Aorta (tissue), 5 donors: ENCODE data around the gene NDUFB6. TPM values are rescaled to one million over a fixed set of nuclear protein-coding genes. Genes with fewer than 3 reads are reported as not detected.
A peak's percentile ranks its signal among the peaks of the same experiment; 100 is the strongest.
"Not testable (repeated sequence)": the region's sequence is repeated elsewhere in the genome, so short reads cannot be mapped to it uniquely, and the experiment has no call there.

Source experiments
- ATAC-seq: fragments of 200-7000 bp; cut with Tn5 transposase; one replicate; pipeline ENCODE4 v1.9.1; 2022; ENCODE audit warnings: moderate library complexity; ENCODE audit not compliant: low FRiP score
- DNase-seq, 2 donors: peaks; one replicate each; pipeline ENCODE4 v3.0.0-alpha.2; 2020
- H3K27ac ChIP-seq, 2 donors: one replicate each; pipeline ENCODE4 v1.5.1; 2013; ENCODE audit warnings: low read length in 2 of 2, mild to moderate bottlenecking in 2 of 2, moderate library complexity in 2 of 2, control low read depth in 1 of 2, inconsistent platforms in 1 of 2, low read depth in 1 of 2
- H3K27me3 ChIP-seq, 2 donors: one replicate each; pipeline ENCODE4 v1.6.1; 2013; ENCODE audit warnings: control low read depth in 1 of 2, low read length in 1 of 2, mild to moderate bottlenecking in 1 of 2, moderate library complexity in 1 of 2; ENCODE audit not compliant: insufficient read depth in 2 of 2, control insufficient read depth in 1 of 2
- H3K36me3 ChIP-seq, 2 donors: one replicate each; pipeline ENCODE4 v1.6.1; 2013; ENCODE audit warnings: control low read depth in 1 of 2, low read length in 1 of 2, mild to moderate bottlenecking in 1 of 2; ENCODE audit not compliant: insufficient read depth in 2 of 2, control insufficient read depth in 1 of 2
- H3K4me1 ChIP-seq, 2 donors: one replicate each; pipeline ENCODE4 v1.6.1; 2013; ENCODE audit warnings: low read length in 2 of 2, control low read depth in 1 of 2, mild to moderate bottlenecking in 1 of 2, moderate library complexity in 1 of 2; ENCODE audit not compliant: insufficient read depth in 2 of 2, control insufficient read depth in 1 of 2
- H3K4me3 ChIP-seq, 2 donors: one replicate each; pipeline ENCODE4 v1.5.1; 2013; ENCODE audit warnings: low read length in 2 of 2, control low read depth in 1 of 2, mild to moderate bottlenecking in 1 of 2
- H3K9me3 ChIP-seq: one replicate; pipeline ENCODE4 v1.6.1; 2013; ENCODE audit warnings: mild to moderate bottlenecking, low read length; ENCODE audit not compliant: control insufficient read depth
- WGBS, 2 donors: extraction: QIAGEN DNeasy Blood & Tissue Kit; methylation state at CpG; one replicate each; pipeline ENCODE4 v1.1.7; 2013; 5-methylcytosine and 5-hydroxymethylcytosine counted together
- intact Hi-C, 2 donors: fragments of 100-400 bp; cut with DNase I; formaldehyde crosslinking; loops; one replicate each; pipeline versions ENCODE4 v1.14.2 to v1.15.0; 2022
- polyA plus RNA-seq, 2 donors: library from polyadenylated mRNA; stranded (reverse); fragments of 200-250 nt; gene quantifications; one replicate each; pipeline ENCODE4 v1.2.3, GENCODE V29; 2013
- total RNA-seq, 2 donors: library from RNA; stranded (reverse); fragmentation: NEBNext Ultra II Directional; extraction: Animal tissue kit (Norgen Biotek cat#: 25700); gene quantifications; one replicate each; pipeline ENCODE4 v1.2.1, GENCODE V29; 2021
- donor health status: healthy with polysubstance abuse.
- donor health status: Bipolar disorder and iron deficiency.
- donor health status: DM: no; HTN: no; CAD: no.
- donor health status: DM: no; HTN: no; CAD: no.
- donor health status: DM: yes; HTN: yes; CAD: no.

Gene NDUFB6
- total and polyA plus RNA-seq, 4 donors: 29.5 to 55.2 (median 43.1) TPM

- Histone ChIP-seq H3K27ac (no peak overlapping the region), H3K9me3 (no peaks in the 10 kb centered on the region), H3K4me3 (no peak overlapping the region), H3K36me3 (no peaks in the 10 kb centered on the region), H3K27me3 (no peaks in the 10 kb centered on the region), H3K4me1 (no peaks in the 10 kb centered on the region)
- DNase-seq (no peak), ATAC-seq (no peak)
- WGBS, 2 donors: 89 to 91% methylated on average over 2 of the region's 2 CpGs
- intact Hi-C loops: no loop called here
These were observed 18.9 kb downstream of the NDUFB6 start for GRCh38 chr9:32554107-32554506.

GRCh38 chr9:32552172-32552872 lies 20.6 kb downstream of the NDUFB6 start, which contains the start of the genes SMIM27 and TOPORS:
Gene SMIM27 (plus strand): TSS chr9:32552327. CDS start chr9:32552435, 108 bp downstream.
Gene TOPORS (minus strand): TSS chr9:32552586. CDS start chr9:32552436, 150 bp downstream.
- Histone ChIP-seq H3K4me1 (no peaks in the 10 kb centered on the region), H3K27ac (peak within 1 kb of the TSS; percentile 89 to 90), H3K9me3 (no peaks in the 10 kb centered on the region), H3K36me3 (no peaks in the 10 kb centered on the region), H3K4me3 (peak within 1 kb of the TSS; percentile 84 to 85), H3K27me3 (no peaks in the 10 kb centered on the region)
- 0% methylated on average over 46 of the region's 46 CpGs for WGBS, 2 donors
- ATAC-seq (peak; percentile 97), DNase-seq (peak; percentile 96 to 97)
- intact Hi-C loops: no loop called here

- no peaks in the 10 kb centered on the region for H3K36me3 ChIP-seq
- intact Hi-C loops: loop anchor here in 1 of 2 donors (2.0 kb wide), 2 partner anchors 21 to 25 kb away; partner anchors contain the start of genes NDUFB6 and RIGI
- ATAC-seq (peak; percentile 55), DNase-seq (peak; percentile 49 to 77)
- no peaks in the 10 kb centered on the region for H3K9me3 ChIP-seq
- H3K27me3 ChIP-seq: no peaks in the 10 kb centered on the region
- 0% methylated on average over 36 of the region's 36 CpGs for WGBS, 2 donors
- H3K4me1 ChIP-seq: no peaks in the 10 kb centered on the region
- H3K4me3 ChIP-seq: peak overlapping the region; percentile 66 to 85
- peak overlapping the region; percentile 78 to 90 for H3K27ac ChIP-seq
These were observed 21.5 kb downstream of the NDUFB6 start for GRCh38 chr9:32551276-32552051.

GRCh38 chr9:32550562-32551275 lies 22.2 kb downstream of the NDUFB6 start:
- Histone ChIP-seq H3K27me3 (no peaks in the 10 kb centered on the region), H3K27ac (peak overlapping the region; percentile 71 to 90), H3K9me3 (no peaks in the 10 kb centered on the region), H3K4me3 (peak overlapping the region; percentile 66 to 85), H3K36me3 (no peaks in the 10 kb centered on the region), H3K4me1 (no peaks in the 10 kb centered on the region)
- WGBS, 2 donors: 0% methylated on average over 74 to 75 of the region's 75 CpGs
- intact Hi-C loops: loop anchor here in 1 of 2 donors (2.0 kb wide), 2 partner anchors 22 to 24 kb away; partner anchors contain the start of genes NDUFB6 and RIGI
- ATAC-seq: peak; percentile 94
- DNase-seq: peak; percentile 95 to 97

- peak overlapping the region; percentile 36 to 85 for H3K4me3 ChIP-seq
- H3K9me3 ChIP-seq: no peaks in the 10 kb centered on the region
- H3K36me3 ChIP-seq: no peaks in the 10 kb centered on the region
- DNase-seq: no peak
- WGBS, 2 donors: 0 to 1% methylated on average over 10 of the region's 10 CpGs
- H3K4me1 ChIP-seq: no peaks in the 10 kb centered on the region
- peak overlapping the region; percentile 39 to 71 for H3K27ac ChIP-seq
- H3K27me3 ChIP-seq: no peaks in the 10 kb centered on the region
- ATAC-seq: no peak
- intact Hi-C loops: loop anchor here in 1 of 2 donors (2.0 kb wide), 2 partner anchors 23 kb away; partner anchors contain the start of genes NDUFB6 and RIGI
These were observed 22.8 kb downstream of the NDUFB6 start for GRCh38 chr9:32550150-32550561.

- H3K4me3 ChIP-seq, H3K27me3 ChIP-seq, H3K27ac ChIP-seq, H3K9me3 ChIP-seq, DNase-seq, H3K4me1 ChIP-seq, intact Hi-C loops, ATAC-seq, H3K36me3 ChIP-seq: not testable (repeated sequence)
- WGBS, 2 donors: 97% methylated on average over 18 to 20 of the region's 20 CpGs
These were observed 24.7 kb downstream of the NDUFB6 start for GRCh38 chr9:32548213-32548612.

GRCh38 chr9:32545884-32546283 lies 27.1 kb downstream of the NDUFB6 start:
- H3K36me3 ChIP-seq: peaks cover 4 to 7% of the 10 kb centered on the region in 2 donors
- H3K27ac ChIP-seq: no peak overlapping the region
- H3K4me3 ChIP-seq: no peak overlapping the region
- H3K4me1 ChIP-seq: no peaks in the 10 kb centered on the region
- intact Hi-C loops: no loop called here
- DNase-seq: no peak
- ATAC-seq: no peak
- H3K27me3 ChIP-seq: no peaks in the 10 kb centered on the region
- WGBS, 2 donors: 93 to 94% methylated on average over 1 of the region's 1 CpG
- peaks cover 2% of the 10 kb centered on the region for H3K9me3 ChIP-seq

GRCh38 chr9:32543047-32543446 lies 29.9 kb downstream of the NDUFB6 start:
- 91 to 95% methylated on average over 4 of the region's 4 CpGs for WGBS, 2 donors
- Histone ChIP-seq H3K27ac (no peak overlapping the region), H3K9me3 (peaks cover 2% of the 10 kb centered on the region), H3K27me3 (no peaks in the 10 kb centered on the region), H3K4me3 (no peak overlapping the region), H3K36me3 (peaks cover 4 to 7% of the 10 kb centered on the region in 2 donors), H3K4me1 (no peaks in the 10 kb centered on the region)
- ATAC-seq (no peak), DNase-seq (no peak)
- intact Hi-C loops: no loop called here
